ENCODE results near the gene SLC4A8. TPM values are rescaled to one million over a fixed set of nuclear protein-coding genes. Genes with fewer than 3 reads are reported as not detected.

Gene SLC4A8
- total RNA-seq, 1 experiment from 2014 or later: 26.3 TPM

- no peak overlapping the region for H4K91ac ChIP-seq (ENCODE audit: insufficient read length, low read depth, low read length)
- H3K36me3 Mint-ChIP-seq (ENCODE audit: insufficient read depth in 1 of 3, low read depth in 3 of 3): no peaks in the 10 kb centered on the region; a peak in 1 of 7 replicates
- H3K9me3 ChIP-seq (ENCODE audit: control insufficient read depth, low read depth, low read length): no peaks in the 10 kb centered on the region
- no peak overlapping the region for H4K5ac ChIP-seq (ENCODE audit: insufficient read length, low read depth, low read length)
- H2BK120ac ChIP-seq (ENCODE audit: low read depth, low read length, poor library complexity, severe bottlenecking): no peak overlapping the region
- no peak overlapping the region for H3T11ph ChIP-seq (ENCODE audit: low read length)
- no peaks in the 10 kb centered on the region for H3K27me3 ChIP-seq (ENCODE audit: insufficient read depth, low read length)
- no peak overlapping the region for H2BK20ac ChIP-seq (ENCODE audit: low read depth, low read length, poor library complexity, severe bottlenecking)
- no peak overlapping the region for H3K4ac ChIP-seq (ENCODE audit: low read depth, low read length)
- H3K18ac ChIP-seq (ENCODE audit: insufficient read length, low read depth, low read length): no peak overlapping the region
- no peak overlapping the region for H2AK5ac ChIP-seq (ENCODE audit: insufficient read length, low read length)
- peaks cover 4 to 5% of the 10 kb centered on the region in 2 experiments; a peak in 2 of 4 replicates for H3K4me1 Mint-ChIP-seq
- H3K23me2 ChIP-seq (ENCODE audit: insufficient read length, low read depth, low read length, poor library complexity, severe bottlenecking): no peaks in the 10 kb centered on the region
- no peak overlapping the region for H3K9ac ChIP-seq (ENCODE audit: extremely low read depth, insufficient read length, low read length)
- DNase-seq: no peak
- H3K9me3 Mint-ChIP-seq: no peaks in the 10 kb centered on the region
- H3K14ac ChIP-seq (ENCODE audit: insufficient read depth, low read length): no peak overlapping the region
- H3K4me3 Mint-ChIP-seq: no peak overlapping the region
- no CpG with 5 or more reads among the region's 3 CpGs for WGBS (ENCODE audit: extremely low coverage, insufficient read length, low lambda C conversion rate)
- no peaks in the 10 kb centered on the region for H3K79me2 ChIP-seq (ENCODE audit: insufficient read depth, low read length)
- no peaks in the 10 kb centered on the region for H3K27me3 Mint-ChIP-seq (ENCODE audit: low read depth)
- H2BK12ac ChIP-seq (ENCODE audit: insufficient read length, low read depth, low read length): no peak overlapping the region
- H3K4me2 ChIP-seq (ENCODE audit: insufficient read depth, insufficient read length, low read length): no peak overlapping the region
- no peak overlapping the region for H4K8ac ChIP-seq (replicated peaks; ENCODE audit: insufficient read length, low read depth, low read length)
- no peak overlapping the region for H2BK5ac ChIP-seq (ENCODE audit: insufficient read length, low read length)
- no peaks in the 10 kb centered on the region for H3K79me1 ChIP-seq (ENCODE audit: insufficient read depth, low read depth, low read length, poor library complexity, severe bottlenecking)
- H3K27ac ChIP-seq (ENCODE audit: insufficient read length, low read depth, low read length): no peak overlapping the region
- TF ChIP-seq CTCF (conservative IDR thresholded peaks at IDR 0.05): no peak
- H3K27ac Mint-ChIP-seq: peak overlapping the region in 2 of 3 experiments; percentile 0 to 3; a peak in 2 of 7 replicates
- H3K56ac ChIP-seq (ENCODE audit: insufficient read length, low read depth, low read length): no peak overlapping the region
- H3K4me1 ChIP-seq (ENCODE audit: insufficient read depth, low read length): no peaks in the 10 kb centered on the region
- H2BK15ac ChIP-seq (ENCODE audit: low read depth, low read length): no peak overlapping the region
- no peaks in the 10 kb centered on the region for H4K20me1 ChIP-seq (ENCODE audit: control insufficient read depth, insufficient read depth, insufficient read length)
- H3K23ac ChIP-seq (ENCODE audit: insufficient read length, low read depth, low read length): no peak overlapping the region
- no peak overlapping the region for H2AFZ ChIP-seq (ENCODE audit: low read length)
Observed at GRCh38 chr12:51482929-51483697, 58.5 kb downstream of the SLC4A8 start.

All from H9 (cell line).